Fibroblast of pulmonary artery (primary cell): ENCODE results near the gene LASP1.

ENCODE experiments used
- DNase-seq: peaks from one replicate; pipeline ENCODE4 v3.0.0-alpha.2; 2010; ENCODE audit warnings: low read depth
- H3K4me3 ChIP-seq: replicated peaks from 2 replicates; pipeline ENCODE4 v1.5.1; 2011; ENCODE audit warnings: low read depth, mild to moderate bottlenecking, control low read depth, low read length, moderate library complexity
- TF ChIP-seq, protein P1 (sequence below): IDR thresholded peaks from 2 replicates; pipeline ENCODE4 v1.5.1; 2011; ENCODE audit warnings: mild to moderate bottlenecking, control low read depth, low read length, inconsistent platforms; ENCODE audit errors: missing control alignments

The LASP1 gene

DNA sequence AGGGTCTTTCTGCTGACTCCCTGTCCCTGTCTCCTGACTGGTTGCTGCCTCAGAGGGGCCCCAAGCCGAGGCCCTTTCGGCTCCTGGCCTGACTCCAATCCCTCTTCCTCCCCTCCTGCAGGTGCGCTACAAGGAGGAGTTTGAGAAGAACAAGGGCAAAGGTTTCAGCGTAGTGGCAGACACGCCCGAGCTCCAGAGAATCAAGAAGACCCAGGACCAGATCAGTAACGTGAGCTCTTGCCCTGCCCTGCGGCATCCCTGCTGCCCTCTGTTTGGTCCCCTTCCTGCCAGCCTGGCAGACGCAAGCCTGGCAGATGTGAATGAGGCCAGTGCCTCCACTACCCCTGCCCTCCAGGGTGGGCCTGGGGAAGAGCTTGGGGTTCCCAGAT, 28.4 kb downstream of the LASP1 start:
- no peak overlapping the region for H3K4me3 ChIP-seq
- DNase-seq: no peak
- TF ChIP-seq, protein P1, sequence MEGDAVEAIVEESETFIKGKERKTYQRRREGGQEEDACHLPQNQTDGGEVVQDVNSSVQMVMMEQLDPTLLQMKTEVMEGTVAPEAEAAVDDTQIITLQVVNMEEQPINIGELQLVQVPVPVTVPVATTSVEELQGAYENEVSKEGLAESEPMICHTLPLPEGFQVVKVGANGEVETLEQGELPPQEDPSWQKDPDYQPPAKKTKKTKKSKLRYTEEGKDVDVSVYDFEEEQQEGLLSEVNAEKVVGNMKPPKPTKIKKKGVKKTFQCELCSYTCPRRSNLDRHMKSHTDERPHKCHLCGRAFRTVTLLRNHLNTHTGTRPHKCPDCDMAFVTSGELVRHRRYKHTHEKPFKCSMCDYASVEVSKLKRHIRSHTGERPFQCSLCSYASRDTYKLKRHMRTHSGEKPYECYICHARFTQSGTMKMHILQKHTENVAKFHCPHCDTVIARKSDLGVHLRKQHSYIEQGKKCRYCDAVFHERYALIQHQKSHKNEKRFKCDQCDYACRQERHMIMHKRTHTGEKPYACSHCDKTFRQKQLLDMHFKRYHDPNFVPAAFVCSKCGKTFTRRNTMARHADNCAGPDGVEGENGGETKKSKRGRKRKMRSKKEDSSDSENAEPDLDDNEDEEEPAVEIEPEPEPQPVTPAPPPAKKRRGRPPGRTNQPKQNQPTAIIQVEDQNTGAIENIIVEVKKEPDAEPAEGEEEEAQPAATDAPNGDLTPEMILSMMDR: no peak

DNA sequence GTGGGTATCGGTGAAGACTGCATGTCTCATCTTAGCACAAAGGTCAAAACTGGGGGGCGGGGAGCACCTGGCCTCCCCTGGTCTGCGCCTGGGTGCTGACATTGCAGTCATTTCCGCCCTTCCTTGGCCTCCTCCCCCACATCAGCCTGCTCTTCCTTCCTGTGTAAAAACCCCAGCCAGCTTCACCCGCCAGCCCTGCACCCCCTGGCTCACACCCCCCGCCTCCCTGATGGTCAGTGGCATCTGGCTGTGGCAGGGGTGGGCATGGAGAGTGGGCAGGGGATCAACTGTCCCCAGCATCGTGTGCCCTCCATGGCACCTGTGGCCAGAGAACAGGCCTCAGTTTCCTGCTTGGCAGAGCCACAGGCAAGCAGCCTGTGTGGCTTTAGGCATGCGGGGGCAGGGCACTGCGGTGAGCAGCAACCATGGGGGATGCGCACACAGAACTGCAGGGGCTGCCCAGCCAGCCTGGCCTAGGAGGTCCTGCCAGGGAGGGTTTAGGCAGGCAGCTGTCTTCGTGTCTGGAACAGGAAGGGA, 29.0 kb downstream of the LASP1 start:
- H3K4me3 ChIP-seq: no peak overlapping the region
- TF ChIP-seq, protein P1: no peak
- DNase-seq: peak; percentile 31

DNA sequence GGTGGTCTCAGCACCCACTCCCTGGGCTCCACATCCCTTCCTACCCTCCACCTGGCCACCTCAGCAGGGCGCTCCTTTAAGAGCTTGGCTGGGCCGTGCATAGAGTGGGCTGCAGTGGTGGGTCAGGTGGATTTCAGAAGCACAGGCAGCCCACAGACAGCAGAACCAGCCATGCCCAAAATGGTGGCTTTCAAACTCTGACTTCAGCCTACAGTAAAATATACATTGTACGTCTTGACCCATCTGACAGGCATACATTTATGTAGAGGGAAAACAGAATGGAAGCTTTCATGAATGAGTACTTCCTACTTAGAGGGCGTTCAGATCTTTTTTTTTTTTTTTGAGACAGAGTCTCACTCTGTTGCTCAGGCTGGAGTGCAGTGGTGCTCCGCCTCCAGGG, 29.6 kb downstream of the LASP1 start:
- no peak overlapping the region for H3K4me3 ChIP-seq
- TF ChIP-seq, protein P1: no peak
- no peak for DNase-seq

DNA sequence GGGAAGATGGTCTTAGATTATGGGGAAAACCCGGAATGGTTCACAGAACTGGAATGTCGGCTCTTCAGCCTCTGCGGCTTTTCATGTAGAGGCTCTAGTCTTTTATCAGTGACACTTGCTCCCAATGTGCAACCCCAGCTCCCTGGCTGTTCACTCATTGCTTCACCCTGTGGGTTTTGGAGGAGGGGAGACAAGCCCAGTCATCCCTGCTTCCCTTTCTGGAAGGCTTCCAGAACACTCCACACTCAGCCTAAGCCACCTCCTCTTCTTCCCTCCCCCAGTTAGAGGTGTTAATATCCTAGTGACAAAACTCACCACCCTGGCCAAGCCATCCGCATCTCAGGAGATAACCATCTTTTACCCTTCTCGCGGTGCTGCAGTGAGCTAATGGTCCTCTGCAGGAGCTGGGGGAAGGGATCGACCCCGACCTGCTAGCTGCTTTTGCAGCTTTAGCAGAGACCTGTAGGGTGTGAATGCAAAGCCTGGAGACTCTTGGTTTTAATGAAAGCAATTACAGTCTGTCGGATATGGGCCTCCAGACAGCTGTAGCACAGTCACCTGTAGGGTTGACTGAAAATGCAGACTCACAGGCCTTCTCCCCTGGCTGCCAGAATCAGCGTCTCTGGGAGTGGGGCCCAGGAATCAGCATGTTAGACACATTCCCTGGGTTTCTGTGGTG, 31.3 kb downstream of the LASP1 start:
- H3K4me3 ChIP-seq: no peak overlapping the region
- TF ChIP-seq, protein P1: no peak
- DNase-seq: peak; percentile 96

DNA sequence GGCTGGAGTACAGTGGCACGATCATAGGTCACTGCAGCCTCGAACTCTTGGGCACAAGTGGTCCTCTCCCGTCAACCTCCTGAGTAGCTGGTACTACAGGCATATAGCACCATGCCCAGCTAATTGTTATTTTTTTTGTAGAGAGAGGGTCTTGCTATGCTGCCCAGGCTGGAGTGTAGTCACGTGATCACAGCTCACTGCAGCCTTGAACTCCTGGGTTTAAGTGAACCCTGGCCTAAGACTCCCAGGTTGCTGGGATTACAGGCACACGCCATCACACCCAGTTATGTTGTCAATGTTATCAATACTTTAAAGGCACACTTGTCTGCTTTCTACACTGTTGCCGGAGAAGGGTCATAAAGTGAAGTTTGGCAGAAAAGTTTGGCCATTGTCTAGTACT, 33.5 kb downstream of the LASP1 start:
- H3K4me3 ChIP-seq: no peak overlapping the region
- no peak for DNase-seq
- TF ChIP-seq, protein P1: no peak

DNA sequence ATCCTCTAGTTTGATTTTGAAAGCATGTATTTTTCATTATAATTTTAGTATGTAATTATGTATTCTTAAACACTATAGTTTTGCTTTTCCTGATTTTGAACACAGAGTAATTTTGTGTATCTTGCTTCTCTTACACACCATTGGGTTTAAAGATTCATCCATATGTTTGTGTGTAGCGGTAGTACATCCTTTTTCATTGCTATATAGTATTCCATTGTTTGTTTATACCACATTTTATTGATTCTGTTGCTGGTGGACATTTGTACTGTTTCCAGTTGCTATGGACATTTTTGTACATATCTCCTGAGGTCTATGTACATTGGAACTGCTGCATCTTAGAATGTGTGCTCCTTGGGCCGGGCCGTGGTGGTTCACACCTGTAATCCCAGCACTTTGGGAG, 35.0 kb downstream of the LASP1 start:
- no peak overlapping the region for H3K4me3 ChIP-seq
- no peak for DNase-seq
- TF ChIP-seq, protein P1: no peak

DNA sequence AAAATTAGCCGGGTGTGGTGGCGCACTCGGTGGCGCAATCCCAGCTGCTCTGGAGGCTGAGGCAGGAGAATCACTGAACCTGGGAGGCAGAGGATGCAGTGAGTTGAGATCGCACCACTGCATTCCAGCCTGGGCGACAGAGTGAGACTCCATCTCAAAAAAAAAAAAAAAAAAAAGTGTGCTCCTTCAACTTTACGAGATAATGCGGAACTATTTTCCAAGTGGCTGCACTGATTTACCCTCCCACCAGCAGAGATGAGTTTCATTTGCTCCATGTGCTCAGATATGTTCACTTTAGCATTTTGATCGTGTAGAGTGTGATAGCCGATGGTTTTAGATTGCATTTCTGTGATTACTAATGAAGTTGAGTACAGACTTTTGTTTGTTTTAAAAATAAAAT, 35.5 kb downstream of the LASP1 start:
- TF ChIP-seq, protein P1: no peak
- no peak for DNase-seq
- no peak overlapping the region for H3K4me3 ChIP-seq
